ENCODE data around the gene KCNQ1. TPM values are rescaled to one million over a fixed set of nuclear protein-coding genes. Genes with fewer than 3 reads are reported as not detected.

Gene KCNQ1
- total RNA-seq, 2 experiments from 2014 or later, result 4.3 to 9.2 TPM

DNA sequence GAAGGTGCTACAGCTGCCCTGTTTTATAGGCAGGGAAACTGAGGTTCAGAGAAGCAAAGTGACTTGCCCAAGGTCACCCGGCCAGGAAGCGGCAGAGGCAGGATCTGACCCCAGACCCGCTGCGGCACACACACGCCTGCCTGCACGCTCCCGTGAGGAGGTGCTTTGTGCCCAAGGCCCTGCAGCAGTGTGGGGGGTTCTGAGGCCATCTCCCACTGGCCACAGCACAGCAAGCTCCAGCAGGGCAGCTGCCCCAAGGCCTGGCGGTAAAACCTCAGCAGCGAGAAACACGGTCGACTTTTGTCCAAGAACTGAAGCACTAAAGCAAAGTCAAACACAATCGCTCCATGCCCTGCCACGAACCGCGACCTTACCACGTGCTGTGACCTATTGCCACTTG, 398.1 kb downstream of the KCNQ1 start:
- no peaks in the 10 kb centered on the region for H3K4me1 Mint-ChIP-seq
- no peaks in the 10 kb centered on the region for H3K9me3 Mint-ChIP-seq (ENCODE audit: low read depth)
- no peak overlapping the region for H3K4me3 Mint-ChIP-seq
- no peaks in the 10 kb centered on the region for H3K36me3 Mint-ChIP-seq
- no peaks in the 10 kb centered on the region for H3K27me3 Mint-ChIP-seq
- ATAC-seq, result no peak
- H3K27ac Mint-ChIP-seq, result no peak overlapping the region
- DNase-seq, result no peak
- CTCF ChIA-PET, result no interaction called here

GRCh38 chr11:2843551-2843950, 398.7 kb downstream of the KCNQ1 start:
- H3K36me3 Mint-ChIP-seq, result no peaks in the 10 kb centered on the region
- no peaks in the 10 kb centered on the region for H3K27me3 Mint-ChIP-seq
- ATAC-seq, result no peak
- H3K4me3 Mint-ChIP-seq, result no peak overlapping the region
- DNase-seq, result no peak
- no peaks in the 10 kb centered on the region for H3K4me1 Mint-ChIP-seq
- CTCF ChIA-PET, result no interaction called here
- no peak overlapping the region for H3K27ac Mint-ChIP-seq
- H3K9me3 Mint-ChIP-seq (ENCODE audit: low read depth), result no peaks in the 10 kb centered on the region

- Mint-ChIP-seq H3K36me3 (no peaks in the 10 kb centered on the region), H3K9me3 (ENCODE audit: low read depth) (no peaks in the 10 kb centered on the region), H3K4me3 (no peak overlapping the region), H3K27me3 (no peaks in the 10 kb centered on the region), H3K4me1 (no peaks in the 10 kb centered on the region), H3K27ac (no peak overlapping the region)
- CTCF ChIA-PET, result no interaction called here
- no peak for ATAC-seq
- no peak for DNase-seq
Measured at GRCh38 chr11:2844116-2844842, 399.5 kb downstream of the KCNQ1 start.

- CTCF ChIA-PET, result no interaction called here
- no peaks in the 10 kb centered on the region for H3K27me3 Mint-ChIP-seq
- H3K27ac Mint-ChIP-seq, result no peak overlapping the region
- no peaks in the 10 kb centered on the region for H3K9me3 Mint-ChIP-seq (ENCODE audit: low read depth)
- DNase-seq, result no peak
- no peaks in the 10 kb centered on the region for H3K36me3 Mint-ChIP-seq
- H3K4me3 Mint-ChIP-seq, result no peak overlapping the region
- no peak for ATAC-seq
- no peaks in the 10 kb centered on the region for H3K4me1 Mint-ChIP-seq
Measured at GRCh38 chr11:2844996-2845395, 400.2 kb downstream of the KCNQ1 start.

GRCh38 chr11:2846056-2846455, 401.2 kb downstream of the KCNQ1 start:
- Mint-ChIP-seq H3K9me3 (ENCODE audit: low read depth) (no peaks in the 10 kb centered on the region), H3K4me3 (no peak overlapping the region), H3K27me3 (no peaks in the 10 kb centered on the region), H3K27ac (no peak overlapping the region), H3K4me1 (no peaks in the 10 kb centered on the region), H3K36me3 (no peaks in the 10 kb centered on the region)
- DNase-seq, result no peak
- CTCF ChIA-PET, result no interaction called here
- ATAC-seq, result no peak

DNA sequence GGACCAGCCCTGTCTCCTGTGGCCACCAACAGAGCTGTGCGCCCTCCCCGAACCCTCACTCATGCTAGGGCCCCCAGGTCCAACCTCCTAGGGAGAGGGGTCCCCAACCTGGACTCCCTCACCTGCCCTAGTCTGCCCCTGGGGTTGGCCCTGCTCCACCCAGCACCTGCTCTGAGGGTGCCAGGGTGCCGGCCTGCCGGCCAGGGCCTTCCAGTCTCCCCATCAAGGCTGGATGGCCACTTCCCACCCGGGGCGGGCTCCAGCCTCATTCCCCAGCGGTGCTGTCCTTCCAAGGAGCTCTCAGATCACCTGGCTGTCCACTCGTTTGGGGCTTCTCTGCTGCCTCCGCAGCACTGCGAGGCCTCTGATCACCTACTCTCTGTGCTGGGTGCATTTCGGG, 401.7 kb downstream of the KCNQ1 start:
- CTCF ChIA-PET, result no interaction called here
- DNase-seq, result no peak

GRCh38 chr11:2847561-2847960, 402.8 kb downstream of the KCNQ1 start:
- ATAC-seq (no peak), DNase-seq (no peak)
- H3K36me3 Mint-ChIP-seq, result no peaks in the 10 kb centered on the region
- no peaks in the 10 kb centered on the region for H3K9me3 Mint-ChIP-seq (ENCODE audit: low read depth)
- no peaks in the 10 kb centered on the region for H3K27me3 Mint-ChIP-seq
- no peak overlapping the region for H3K4me3 Mint-ChIP-seq
- CTCF ChIA-PET, result no interaction called here
- no peak overlapping the region for H3K27ac Mint-ChIP-seq
- H3K4me1 Mint-ChIP-seq, result no peaks in the 10 kb centered on the region

More for the DNA sequence above, 401.7 kb downstream of the KCNQ1 start:
- ATAC-seq, result no peak
- H3K36me3 Mint-ChIP-seq, result no peaks in the 10 kb centered on the region
- no peaks in the 10 kb centered on the region for H3K9me3 Mint-ChIP-seq (ENCODE audit: low read depth)
- no peaks in the 10 kb centered on the region for H3K27me3 Mint-ChIP-seq
- H3K27ac Mint-ChIP-seq, result no peak overlapping the region
- no peak overlapping the region for H3K4me3 Mint-ChIP-seq
- H3K4me1 Mint-ChIP-seq, result no peaks in the 10 kb centered on the region

- no peak for DNase-seq
- CTCF ChIA-PET, result no interaction called here
- Mint-ChIP-seq H3K4me1 (no peaks in the 10 kb centered on the region), H3K27ac (no peak overlapping the region), H3K36me3 (no peaks in the 10 kb centered on the region), H3K4me3 (no peak overlapping the region), H3K27me3 (no peaks in the 10 kb centered on the region), H3K9me3 (ENCODE audit: low read depth) (no peaks in the 10 kb centered on the region)
- no peak for ATAC-seq
Measured at GRCh38 chr11:2848497-2848896, 403.7 kb downstream of the KCNQ1 start.

DNA sequence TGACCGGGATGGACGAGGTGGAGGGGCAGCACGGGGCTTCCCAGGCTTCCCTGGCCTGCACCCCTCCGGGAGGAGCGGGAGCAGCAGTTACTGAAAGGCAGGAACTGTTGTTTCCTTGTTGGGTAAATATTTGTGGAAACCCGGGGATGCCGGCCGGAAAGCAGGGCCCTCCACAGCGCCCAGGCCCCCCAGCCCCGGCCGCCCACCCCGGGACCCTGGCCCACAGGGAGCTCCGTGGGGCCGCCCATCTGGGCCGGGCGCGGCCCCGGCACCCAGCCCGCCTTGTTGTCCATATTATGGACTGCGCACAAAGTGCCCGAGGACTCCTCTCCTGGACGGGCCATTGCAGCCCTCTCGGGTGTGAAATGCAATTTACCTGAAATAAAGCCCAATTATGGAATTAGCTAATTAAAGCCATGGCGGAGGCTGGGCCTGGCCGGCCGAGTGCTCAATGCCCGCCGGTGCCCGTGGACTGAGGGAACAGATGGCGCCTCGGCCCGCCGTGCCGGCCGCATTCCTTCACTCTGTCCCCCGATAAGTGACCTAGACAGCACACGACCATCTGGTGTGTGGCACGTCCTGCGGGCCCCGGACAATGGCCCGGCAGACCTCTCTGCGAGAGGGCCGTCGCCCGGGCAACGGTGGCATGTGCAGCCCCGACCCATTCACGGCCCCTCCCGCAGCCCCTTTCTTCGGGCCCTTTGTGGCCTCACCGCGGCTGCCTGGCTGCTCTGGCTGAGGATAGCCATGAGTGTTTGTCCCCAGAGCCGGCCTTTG, 405.4 kb downstream of the KCNQ1 start:
- CTCF ChIA-PET, result no interaction called here

GRCh38 chr11:2853401-2853800, 408.6 kb downstream of the KCNQ1 start:
- Mint-ChIP-seq H3K27ac (no peak overlapping the region), H3K4me3 (no peak overlapping the region), H3K36me3 (no peaks in the 10 kb centered on the region), H3K9me3 (ENCODE audit: low read depth) (no peaks in the 10 kb centered on the region), H3K27me3 (no peaks in the 10 kb centered on the region), H3K4me1 (peaks cover 4% of the 10 kb centered on the region)
- CTCF ChIA-PET, result no interaction called here
- ATAC-seq (no peak), DNase-seq (no peak)

More for the DNA sequence above, 405.4 kb downstream of the KCNQ1 start:
- Mint-ChIP-seq H3K4me3 (no peak overlapping the region), H3K36me3 (no peaks in the 10 kb centered on the region), H3K27ac (no peak overlapping the region), H3K9me3 (ENCODE audit: low read depth) (no peaks in the 10 kb centered on the region), H3K27me3 (no peaks in the 10 kb centered on the region), H3K4me1 (peaks cover 4% of the 10 kb centered on the region)
- no peak for ATAC-seq
- no peak for DNase-seq

- DNase-seq (no peak), ATAC-seq (no peak)
- no peak overlapping the region for H3K27ac Mint-ChIP-seq
- CTCF ChIA-PET, result no interaction called here
- peaks cover 4% of the 10 kb centered on the region for H3K4me1 Mint-ChIP-seq
- H3K36me3 Mint-ChIP-seq, result no peaks in the 10 kb centered on the region
- H3K4me3 Mint-ChIP-seq, result no peak overlapping the region
- no peaks in the 10 kb centered on the region for H3K9me3 Mint-ChIP-seq (ENCODE audit: low read depth)
- no peaks in the 10 kb centered on the region for H3K27me3 Mint-ChIP-seq
Measured at GRCh38 chr11:2853997-2854560, 409.3 kb downstream of the KCNQ1 start.

DNA sequence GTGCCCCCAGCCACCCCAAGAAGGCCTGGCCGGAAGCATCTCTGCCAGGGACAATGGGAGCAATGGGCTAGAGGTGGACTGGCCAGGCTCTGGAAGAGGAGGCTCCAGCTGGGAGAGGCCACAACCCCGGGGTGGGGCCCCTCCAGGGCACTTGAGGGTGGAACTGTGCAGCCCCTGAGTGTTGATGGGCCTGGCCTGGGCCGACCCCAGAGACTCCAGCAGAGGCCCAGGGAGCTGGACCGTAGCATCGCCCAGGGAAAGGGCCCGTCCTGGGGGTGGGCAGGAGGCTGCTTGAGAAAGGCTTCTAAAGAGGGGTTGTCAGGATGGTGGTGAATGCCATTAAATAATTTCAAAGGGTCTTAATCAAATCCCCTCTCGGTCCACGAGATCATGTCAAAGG, 410.4 kb downstream of the KCNQ1 start:
- Mint-ChIP-seq H3K27ac (no peak overlapping the region), H3K36me3 (no peaks in the 10 kb centered on the region), H3K4me1 (peaks cover 4% of the 10 kb centered on the region), H3K27me3 (peaks cover 5% of the 10 kb centered on the region), H3K9me3 (ENCODE audit: low read depth) (no peaks in the 10 kb centered on the region), H3K4me3 (no peak overlapping the region)
- CTCF ChIA-PET, result interaction anchor here (0.9 kb wide), 1 partner anchor 323 kb away, joined by 3 read pairs; no protein-coding TSS in a partner anchor
- no peak for ATAC-seq
- DNase-seq, result no peak

DNA sequence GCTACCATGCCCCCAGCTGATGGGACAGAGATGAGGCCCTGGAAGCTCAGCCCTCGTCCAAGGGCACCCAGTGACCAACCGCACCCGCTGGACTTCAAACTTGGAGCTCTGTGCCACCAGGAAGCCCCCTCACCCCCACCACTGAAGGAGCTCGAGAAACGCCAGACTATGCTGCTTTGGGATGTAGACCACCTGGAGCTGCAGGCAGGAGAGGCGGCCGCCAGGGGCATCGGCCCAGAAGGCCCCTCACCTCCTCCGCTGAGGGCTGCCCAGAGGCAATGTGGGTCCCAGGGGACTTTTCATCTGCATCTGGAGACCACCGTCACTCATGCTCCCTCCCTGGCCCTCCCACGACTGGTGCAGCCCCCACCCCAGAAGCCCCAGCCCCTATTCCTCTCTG, 412.5 kb downstream of the KCNQ1 start:
- Mint-ChIP-seq H3K27me3 (peaks cover 18% of the 10 kb centered on the region), H3K9me3 (ENCODE audit: low read depth) (no peaks in the 10 kb centered on the region), H3K4me3 (no peak overlapping the region), H3K27ac (no peak overlapping the region), H3K4me1 (peaks cover 4% of the 10 kb centered on the region), H3K36me3 (no peaks in the 10 kb centered on the region)
- CTCF ChIA-PET, result interaction anchor here (1.0 kb wide), 1 partner anchor 31 kb away, joined by 5 read pairs; no protein-coding TSS in a partner anchor
- no peak for ATAC-seq
- DNase-seq, result no peak

DNA sequence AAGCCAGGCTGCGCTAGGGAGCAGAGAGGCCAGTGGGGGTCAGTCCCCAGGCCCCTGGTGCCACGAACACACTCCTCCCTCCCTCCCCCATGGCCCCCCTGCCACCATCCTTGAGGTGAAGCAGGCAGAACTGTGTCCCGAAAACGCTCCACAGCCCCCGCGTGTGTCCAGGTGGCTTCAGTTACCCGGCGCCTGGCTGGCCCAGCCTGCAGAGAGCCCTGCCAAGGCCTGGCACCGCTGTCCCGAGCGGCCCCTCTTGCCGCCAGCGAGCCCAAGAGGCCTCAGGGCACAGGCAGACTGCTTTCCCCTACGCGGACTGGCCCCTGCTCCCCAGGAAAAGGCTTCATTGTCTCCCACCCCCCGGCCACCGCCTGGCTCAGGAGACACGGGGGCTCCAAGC, 413.1 kb downstream of the KCNQ1 start:
- H3K9me3 Mint-ChIP-seq (ENCODE audit: low read depth), result no peaks in the 10 kb centered on the region
- H3K4me3 Mint-ChIP-seq, result no peak overlapping the region
- H3K36me3 Mint-ChIP-seq, result no peaks in the 10 kb centered on the region
- no peak overlapping the region for H3K27ac Mint-ChIP-seq
- H3K4me1 Mint-ChIP-seq, result peaks cover 4% of the 10 kb centered on the region
- no peak for ATAC-seq
- peaks cover 19% of the 10 kb centered on the region for H3K27me3 Mint-ChIP-seq
- no peak for DNase-seq
- CTCF ChIA-PET, result interaction anchor here (1.0 to 1.5 kb wide), 2 partner anchors 30 to 326 kb away, joined by 4 to 5 read pairs; no protein-coding TSS in a partner anchor
